Activated CD4-positive, alpha-beta T cell treated with anti-CD3 and anti-CD28 coated beads, Interleukin-2, Interleukin-6, amounts not matched to agents 100 ng/mL and 50 ng/mL, durations not matched to agents 16 hours and 8 hours (primary cell): ENCODE results near the gene ADARB2.

ENCODE experiments used
- DNase-seq: peaks from one replicate; pipeline ENCODE4 v3.0.0-alpha.2; 2020

Gene ADARB2

GRCh38 chr10:1156616-1156886, 580.8 kb downstream of the ADARB2 start:
- DNase-seq, result no peak

GRCh38 chr10:1155791-1156615, 581.3 kb downstream of the ADARB2 start:
- DNase-seq, result no peak

- no peak for DNase-seq
Measured at GRCh38 chr10:1154531-1155295, 582.6 kb downstream of the ADARB2 start.

GRCh38 chr10:1153805-1154351, 583.4 kb downstream of the ADARB2 start:
- DNase-seq, result no peak

- no peak for DNase-seq
Measured at GRCh38 chr10:1153251-1153763, 584.0 kb downstream of the ADARB2 start.

GRCh38 chr10:1152386-1153250, 584.7 kb downstream of the ADARB2 start:
- no peak for DNase-seq

GRCh38 chr10:1151076-1152033, 586.0 kb downstream of the ADARB2 start:
- DNase-seq, result no peak

- no peak for DNase-seq
Measured at GRCh38 chr10:1150638-1150955, 586.7 kb downstream of the ADARB2 start.

- DNase-seq, result peak; percentile 21
Measured at GRCh38 chr10:1149793-1150637, 587.3 kb downstream of the ADARB2 start.

- no peak for DNase-seq
Measured at GRCh38 chr10:1148855-1149605, 588.3 kb downstream of the ADARB2 start.

- DNase-seq, result no peak
Measured at GRCh38 chr10:1147810-1148209, 589.5 kb downstream of the ADARB2 start.

GRCh38 chr10:1142596-1142995, 594.7 kb downstream of the ADARB2 start:
- peak; percentile 23 for DNase-seq

GRCh38 chr10:1141701-1142100, 595.6 kb downstream of the ADARB2 start:
- DNase-seq, result no peak

GRCh38 chr10:1141261-1141660, 596.1 kb downstream of the ADARB2 start:
- DNase-seq, result no peak

GRCh38 chr10:1138529-1138928, 598.8 kb downstream of the ADARB2 start:
- no peak for DNase-seq

GRCh38 chr10:1137499-1138163, 599.7 kb downstream of the ADARB2 start:
- no peak for DNase-seq

- DNase-seq, result no peak
Measured at GRCh38 chr10:1136268-1136667, 601.1 kb downstream of the ADARB2 start.

- no peak for DNase-seq
Measured at GRCh38 chr10:1134156-1134555, 603.2 kb downstream of the ADARB2 start.

- DNase-seq, result no peak
Measured at GRCh38 chr10:1133495-1134045, 603.8 kb downstream of the ADARB2 start.
